Subcutaneous adipose tissue (tissue), 4 donors: ENCODE measurements around the gene NTM. TPM values are rescaled to one million over a fixed set of nuclear protein-coding genes. Genes with fewer than 3 reads are reported as not detected.

Experiments
- CTCF ChIP-seq: fragments of 450-650 bp; IDR thresholded peaks from one replicate; pipeline ENCODE4 v1.5.1; 2016; ENCODE audit warnings: low read depth, mild to moderate bottlenecking, control low read depth, antibody characterized with exemption, moderate library complexity
- total RNA-seq, 4 donors: library from RNA; depleted of rRNA; stranded (reverse); fragments of >200 nt; gene quantifications; one replicate each; pipeline ENCODE4 v1.1.0, GENCODE V29; 2016

Gene NTM
- total RNA-seq, 4 donors from 2014 or later, result 1.5 to 5.7 (median 1.7) TPM

DNA sequence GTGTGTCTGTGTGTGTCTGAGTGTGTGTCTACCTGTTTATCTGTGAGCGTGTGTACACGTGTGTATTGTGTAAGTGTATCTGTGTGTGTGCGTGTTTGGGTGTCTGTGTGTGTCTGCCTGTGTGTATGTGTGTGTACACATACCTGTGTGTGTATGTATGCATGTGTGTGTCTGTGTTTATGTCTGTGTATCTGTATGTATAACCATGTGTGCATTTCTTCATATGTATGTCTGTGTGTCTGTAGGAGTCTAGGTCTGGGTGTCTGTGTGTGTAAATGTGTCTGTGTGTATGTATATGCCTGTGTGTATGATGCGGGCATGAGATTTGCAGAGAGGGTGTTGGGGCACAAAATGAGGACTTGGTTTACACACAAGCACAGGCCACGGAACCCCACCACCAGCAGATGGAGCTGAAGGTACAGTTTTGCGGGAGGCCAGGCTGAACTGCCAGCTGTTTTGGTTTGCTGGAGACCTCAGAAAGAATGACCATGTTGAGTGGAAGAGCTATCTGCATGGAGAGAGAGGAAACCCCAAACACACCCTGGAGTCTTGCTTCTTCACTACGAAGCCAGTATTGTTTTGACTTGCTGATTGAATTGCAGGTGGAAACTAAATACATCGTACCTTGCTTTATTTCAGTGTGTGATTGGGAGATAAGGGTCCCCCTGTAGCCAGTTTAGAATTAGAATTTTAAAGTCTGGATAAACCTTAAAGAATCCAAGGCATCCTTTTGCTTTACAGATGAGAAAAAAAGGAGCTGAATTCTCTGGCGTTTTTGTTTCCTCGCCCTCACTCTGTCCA, 497.2 kb downstream of the NTM start:
- TF ChIP-seq CTCF, result no peak

- no peak for TF ChIP-seq CTCF
These were observed 498.5 kb downstream of the NTM start for GRCh38 chr11:131868629-131869507.

DNA sequence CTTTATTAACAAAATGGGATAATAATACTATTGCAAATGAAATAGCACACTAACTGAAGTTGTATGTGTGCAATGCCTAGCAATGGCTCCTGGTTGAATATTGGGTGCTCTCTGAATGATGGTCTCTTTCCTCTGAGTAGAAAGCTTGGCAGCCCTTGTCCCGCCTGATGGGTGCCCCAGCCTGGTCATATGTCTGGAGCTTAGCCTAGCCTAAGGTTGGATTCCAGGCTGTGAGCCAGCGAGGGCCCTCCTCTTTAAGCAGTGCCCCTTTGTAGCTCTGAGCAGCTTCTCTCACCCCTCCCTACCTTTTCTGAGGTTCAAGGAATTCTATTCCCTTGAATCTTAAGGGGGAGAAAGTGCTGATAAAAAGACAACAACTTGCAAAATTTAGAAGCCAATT, 499.9 kb downstream of the NTM start:
- TF ChIP-seq CTCF, result no peak

- no peak for TF ChIP-seq CTCF
These were observed 500.6 kb downstream of the NTM start for GRCh38 chr11:131871006-131871405.

GRCh38 chr11:131874070-131874469, 503.7 kb downstream of the NTM start:
- no peak for TF ChIP-seq CTCF

- TF ChIP-seq CTCF, result no peak
These were observed 505.2 kb downstream of the NTM start for GRCh38 chr11:131875611-131876010.
